ENCODE data around the gene DCHS2.

GRCh38 chr4:154427149-154427548 is 64.5 kb downstream of the DCHS2 start:
- no peak for TF ChIP-seq POLR2A (IDR thresholded peaks at IDR 0.05; ENCODE audit: low read depth, low read length)
- TF ChIP-seq POLR2AphosphoS5 (IDR thresholded peaks at IDR 0.05; ENCODE audit: low read depth, low read length), result no peak
- TF ChIP-seq PAX5 (IDR thresholded peaks at IDR 0.05; ENCODE audit: insufficient read depth, low read length, severe bottlenecking), result no peak

Measured in GM12891 (cell line).